Measurements from ENCODE around the gene NPTXR.
A peak's percentile ranks its signal among the peaks of the same experiment; 100 is the strongest.

NPTXR gene

GRCh38 chr22:38796262-38796957, 47.4 kb downstream of the NPTXR start:
- DNase-seq (ENCODE audit: low read depth in 2 of 2): no peak

GRCh38 chr22:38795569-38795968, 48.3 kb downstream of the NPTXR start:
- DNase-seq (ENCODE audit: low read depth in 2 of 2): no peak

- DNase-seq (ENCODE audit: low read depth in 2 of 2): peak; percentile 72 to 90
These were observed 49.9 kb downstream of the NPTXR start, which contains the start of gene DNAL4 for GRCh38 chr22:38793721-38794466. TSS of gene DNAL4 (minus strand) at chr22:38794143. CDS start at chr22:38782731, 11,412 bp downstream.

GRCh38 chr22:38793317-38793716, 50.5 kb downstream of the NPTXR start:
- DNase-seq (ENCODE audit: low read depth in 2 of 2): no peak

- no peak for DNase-seq (ENCODE audit: low read depth in 2 of 2)
These were observed 51.0 kb downstream of the NPTXR start for GRCh38 chr22:38792833-38793232.

GRCh38 chr22:38789606-38790005, 54.2 kb downstream of the NPTXR start:
- DNase-seq (ENCODE audit: low read depth in 2 of 2): no peak

GRCh38 chr22:38788846-38789245, 55.0 kb downstream of the NPTXR start:
- DNase-seq (ENCODE audit: low read depth in 2 of 2): no peak

- DNase-seq (ENCODE audit: low read depth in 2 of 2): no peak
These were observed 55.6 kb downstream of the NPTXR start for GRCh38 chr22:38788021-38788816.

- no peak for DNase-seq (ENCODE audit: low read depth in 2 of 2)
These were observed 57.2 kb downstream of the NPTXR start for GRCh38 chr22:38786631-38787030.

GRCh38 chr22:38784856-38785255, 59.0 kb downstream of the NPTXR start:
- DNase-seq (ENCODE audit: low read depth in 2 of 2): no peak

- no peak for DNase-seq (ENCODE audit: low read depth in 2 of 2)
These were observed 59.8 kb downstream of the NPTXR start for GRCh38 chr22:38784035-38784434.

GRCh38 chr22:38783095-38783615, 60.7 kb downstream of the NPTXR start:
- no peak for DNase-seq (ENCODE audit: low read depth in 2 of 2)

- DNase-seq (ENCODE audit: low read depth in 2 of 2): no peak
These were observed 61.3 kb downstream of the NPTXR start for GRCh38 chr22:38782402-38783094.

GRCh38 chr22:38781033-38781432, 62.8 kb downstream of the NPTXR start:
- DNase-seq (ENCODE audit: low read depth in 2 of 2): no peak

GRCh38 chr22:38777087-38777671, 66.6 kb downstream of the NPTXR start:
- no peak for DNase-seq (ENCODE audit: low read depth in 2 of 2)

GRCh38 chr22:38776086-38776485, 67.7 kb downstream of the NPTXR start:
- DNase-seq (ENCODE audit: low read depth in 2 of 2): no peak

- no peak for DNase-seq (ENCODE audit: low read depth in 2 of 2)
These were observed 68.2 kb downstream of the NPTXR start for GRCh38 chr22:38775656-38776055.

GRCh38 chr22:38774496-38775166, 69.2 kb downstream of the NPTXR start:
- no peak for DNase-seq (ENCODE audit: low read depth in 2 of 2)

- DNase-seq (ENCODE audit: low read depth in 2 of 2): no peak
These were observed 70.4 kb downstream of the NPTXR start for GRCh38 chr22:38773363-38773946.

GRCh38 chr22:38772623-38772873, 71.3 kb downstream of the NPTXR start:
- no peak for DNase-seq (ENCODE audit: low read depth in 2 of 2)

All from stimulated activated CD8-positive, alpha-beta memory T cell treated with anti-CD3 and anti-CD28 coated beads, Interleukin-15, amount 100 ng/mL, for 4 hours (primary cell).